Testis (tissue), 3 donors: ENCODE data around the gene NR2E1. TPM values are rescaled to one million over a fixed set of nuclear protein-coding genes. Genes with fewer than 3 reads are reported as not detected.

Source experiments
- DNase-seq: peaks from one replicate; pipeline ENCODE4 v3.0.0-alpha.2; 2019
- H3K27ac ChIP-seq, 2 donors: fragments of 200-600 bp; sonication (generic); one replicate each; pipeline ENCODE4 v1.5.1; 2019
- H3K27me3 ChIP-seq: fragments of 200-600 bp; sonication (generic); one replicate; pipeline ENCODE4 v1.5.1; 2019
- H3K36me3 ChIP-seq: fragments of 200-600 bp; sonication (generic); one replicate; pipeline ENCODE4 v1.5.1; 2017; ENCODE audit warnings: low read depth; ENCODE audit errors: missing control alignments
- H3K4me1 ChIP-seq: fragments of 200-600 bp; sonication (generic); one replicate; pipeline ENCODE4 v1.5.1; 2019
- H3K4me3 ChIP-seq, 2 donors: fragments of 200-600 bp; sonication (generic); one replicate each; pipeline ENCODE4 v1.5.1; 2017 to 2019
- H3K9me3 ChIP-seq: fragments of 200-600 bp; sonication (generic); one replicate; pipeline ENCODE4 v1.5.1; 2017
- POLR2A ChIP-seq: fragments of 450-650 bp; IDR thresholded peaks from one replicate; pipeline ENCODE4 v1.6.1; 2017; ENCODE audit warnings: antibody characterized with exemption, mild to moderate bottlenecking, moderate library complexity
- WGBS, 2 donors: methylation state at CpG; one replicate each; pipeline ENCODE4 v1.1.5; 2018; 5-methylcytosine and 5-hydroxymethylcytosine counted together
- intact Hi-C: fragments of 100-400 bp; cut with DNase I; formaldehyde crosslinking; loops from one replicate; pipeline ENCODE4 v1.15.1; 2023; ENCODE audit warnings: low total_unique reads
- polyA plus RNA-seq: library from polyadenylated mRNA; stranded (reverse); fragments of 350-450 nt; fragmentation: Illumina TruSeq; extraction: RNeasy Lipid Tissue Mini Kit (QIAGEN cat#74804); gene quantifications from one replicate; pipeline ENCODE4 v1.2.3, GENCODE V29; 2014; ENCODE audit warnings: low read depth, low replicate concordance; ENCODE audit not compliant: insufficient read depth
- total RNA-seq, 2 donors: library from RNA; depleted of rRNA; stranded (reverse); fragments of >200 nt; gene quantifications; one replicate each; pipeline ENCODE4 v1.2.3, GENCODE V29; 2016
- TF ChIP-seq, protein P1 (sequence below), 3 experiments: fragments of 450-650 bp in 2 of 3; fragments of 200-600 bp in 1 of 3; sonication (generic) in 1 of 3; IDR thresholded peaks; one replicate each; pipeline ENCODE4 v1.5.1; 2016 to 2019; ENCODE audit warnings: antibody characterized with exemption in 3 of 3, mild to moderate bottlenecking in 2 of 3, moderate library complexity in 1 of 3

Gene NR2E1
- total and polyA plus RNA-seq, 3 donors from 2014 or later: 0.12 to 0.39 (median 0.30) TPM

GRCh38 chr6:108235127-108235526, 69.3 kb downstream of the NR2E1 start:
- Histone ChIP-seq H3K9me3 (no peaks in the 10 kb centered on the region), H3K4me3 (no peak overlapping the region), H3K4me1 (peaks cover 3% of the 10 kb centered on the region), H3K27ac (no peak overlapping the region), H3K27me3 (no peaks in the 10 kb centered on the region), H3K36me3 (no peaks in the 10 kb centered on the region)
- no peak for DNase-seq
- TF ChIP-seq, protein P1, sequence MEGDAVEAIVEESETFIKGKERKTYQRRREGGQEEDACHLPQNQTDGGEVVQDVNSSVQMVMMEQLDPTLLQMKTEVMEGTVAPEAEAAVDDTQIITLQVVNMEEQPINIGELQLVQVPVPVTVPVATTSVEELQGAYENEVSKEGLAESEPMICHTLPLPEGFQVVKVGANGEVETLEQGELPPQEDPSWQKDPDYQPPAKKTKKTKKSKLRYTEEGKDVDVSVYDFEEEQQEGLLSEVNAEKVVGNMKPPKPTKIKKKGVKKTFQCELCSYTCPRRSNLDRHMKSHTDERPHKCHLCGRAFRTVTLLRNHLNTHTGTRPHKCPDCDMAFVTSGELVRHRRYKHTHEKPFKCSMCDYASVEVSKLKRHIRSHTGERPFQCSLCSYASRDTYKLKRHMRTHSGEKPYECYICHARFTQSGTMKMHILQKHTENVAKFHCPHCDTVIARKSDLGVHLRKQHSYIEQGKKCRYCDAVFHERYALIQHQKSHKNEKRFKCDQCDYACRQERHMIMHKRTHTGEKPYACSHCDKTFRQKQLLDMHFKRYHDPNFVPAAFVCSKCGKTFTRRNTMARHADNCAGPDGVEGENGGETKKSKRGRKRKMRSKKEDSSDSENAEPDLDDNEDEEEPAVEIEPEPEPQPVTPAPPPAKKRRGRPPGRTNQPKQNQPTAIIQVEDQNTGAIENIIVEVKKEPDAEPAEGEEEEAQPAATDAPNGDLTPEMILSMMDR (IDR thresholded peaks at IDR 0.05): no peak
- intact Hi-C loops: no loop called here
- WGBS, 2 donors: 83 to 92% methylated on average over 4 of the region's 4 CpGs

- Histone ChIP-seq H3K4me1 (no peaks in the 10 kb centered on the region), H3K36me3 (no peaks in the 10 kb centered on the region), H3K9me3 (no peaks in the 10 kb centered on the region), H3K27ac (no peak overlapping the region), H3K4me3 (no peak overlapping the region), H3K27me3 (no peaks in the 10 kb centered on the region)
- TF ChIP-seq, protein P1 (IDR thresholded peaks at IDR 0.05): no peak
- no peak for TF ChIP-seq POLR2A
- DNase-seq: no peak
- intact Hi-C loops: no loop called here
- WGBS, 2 donors: 52 to 57% methylated on average over 2 of the region's 2 CpGs
Observed at GRCh38 chr6:108236791-108237190, 71.0 kb downstream of the NR2E1 start.

- TF ChIP-seq POLR2A: no peak
- TF ChIP-seq, protein P1 (IDR thresholded peaks at IDR 0.05): no peak
Observed at GRCh38 chr6:108238322-108238721, 72.5 kb downstream of the NR2E1 start.

More at GRCh38 chr6:108238322-108238721, 72.5 kb downstream of the NR2E1 start:
- intact Hi-C loops: no loop called here
- Histone ChIP-seq H3K9me3 (no peaks in the 10 kb centered on the region), H3K27ac (no peak overlapping the region), H3K4me1 (no peaks in the 10 kb centered on the region), H3K27me3 (no peaks in the 10 kb centered on the region), H3K36me3 (no peaks in the 10 kb centered on the region), H3K4me3 (no peak overlapping the region)
- WGBS, 2 donors: 94 to 97% methylated on average over 4 of the region's 4 CpGs
- DNase-seq: no peak

Other genes starting within 250 kb of the NR2E1 start
- gene SEC63, start 207.8 kb upstream of the NR2E1 start, total RNA-seq: 10 to 100 TPM; 64.9 to 68.1 TPM
- 53.4 TPM for gene SEC63, start 207.8 kb upstream of the NR2E1 start, polyA plus RNA-seq
- 10 to 100 TPM; 47.6 to 63.8 TPM for gene OSTM1, start 91.3 kb upstream of the NR2E1 start, total RNA-seq
- gene OSTM1, start 91.3 kb upstream of the NR2E1 start, polyA plus RNA-seq: 38.3 TPM
- 100 to 1,000 TPM; 125 to 139 TPM for gene SNX3, start 95.0 kb downstream of the NR2E1 start, total RNA-seq
- gene SNX3, start 95.0 kb downstream of the NR2E1 start, polyA plus RNA-seq: 252 TPM
- 10 to 100 TPM in 1 of 2 donors, 1 to 10 TPM in 1; 9.2 to 11.7 TPM for gene AFG1L, start 129.0 kb downstream of the NR2E1 start, total RNA-seq
- gene AFG1L, start 129.0 kb downstream of the NR2E1 start, polyA plus RNA-seq: 43.0 TPM